IPS-20b (cell line): ENCODE results near the gene PAK1.

Source experiments
- H3K27ac ChIP-seq: one replicate; pipeline ENCODE4 v1.5.1; 2013; ENCODE audit warnings: low read length
- H3K27me3 ChIP-seq: 2 replicates; pipeline ENCODE4 v1.6.1; 2013; ENCODE audit warnings: mild to moderate bottlenecking, low read length, inconsistent platforms; ENCODE audit not compliant: insufficient read depth
- H3K36me3 ChIP-seq: 2 replicates; pipeline ENCODE4 v1.6.1; 2013; ENCODE audit warnings: low read depth, mild to moderate bottlenecking, inconsistent platforms, low read length, moderate library complexity; ENCODE audit not compliant: insufficient read depth
- H3K4me1 ChIP-seq: 2 replicates; pipeline ENCODE4 v1.6.1; 2013; ENCODE audit warnings: mild to moderate bottlenecking, control low read depth, inconsistent platforms, low read length, moderate library complexity; ENCODE audit not compliant: insufficient read depth
- H3K4me3 ChIP-seq: 2 replicates; pipeline ENCODE4 v1.5.1; 2013; ENCODE audit warnings: mild to moderate bottlenecking, low read length, inconsistent platforms
- H3K9ac ChIP-seq: 2 replicates; pipeline ENCODE4 v1.6.1; 2013; ENCODE audit warnings: low read depth, mild to moderate bottlenecking, inconsistent platforms, low read length, moderate library complexity
- H3K9me3 ChIP-seq: 2 replicates; pipeline ENCODE4 v1.6.1; 2013; ENCODE audit warnings: mild to moderate bottlenecking, low read depth, low read length, inconsistent platforms; ENCODE audit not compliant: insufficient read depth

The PAK1 gene

GRCh38 chr11:77413850-77414460, 59.9 kb downstream of the PAK1 start:
- Histone ChIP-seq H3K4me3 (no peak overlapping the region), H3K27ac (no peak overlapping the region), H3K9me3 (no peaks in the 10 kb centered on the region), H3K27me3 (no peaks in the 10 kb centered on the region), H3K4me1 (peaks cover 42% of the 10 kb centered on the region), H3K9ac (no peak overlapping the region), H3K36me3 (no peaks in the 10 kb centered on the region)

GRCh38 chr11:77412814-77413213, 61.1 kb downstream of the PAK1 start:
- Histone ChIP-seq H3K27me3 (no peaks in the 10 kb centered on the region), H3K4me1 (peaks cover 37% of the 10 kb centered on the region), H3K27ac (no peak overlapping the region), H3K36me3 (no peaks in the 10 kb centered on the region), H3K9me3 (no peaks in the 10 kb centered on the region), H3K4me3 (0 out of 2 replicates have a peak overlapping the region, but pooled peaks have one; percentile 86), H3K9ac (no peak overlapping the region; the same call in 1 of the 2 replicates)

- no peaks in the 10 kb centered on the region for H3K9me3 ChIP-seq
- H3K27me3 ChIP-seq: no peaks in the 10 kb centered on the region
- peaks cover 44% of the 10 kb centered on the region for H3K4me1 ChIP-seq
- peak overlapping the region; percentile 86 for H3K4me3 ChIP-seq
- no peaks in the 10 kb centered on the region for H3K36me3 ChIP-seq
- peak overlapping the region; percentile 89; the same call in 1 of the 2 replicates for H3K9ac ChIP-seq
- H3K27ac ChIP-seq: no peak overlapping the region
These were observed 62.0 kb downstream of the PAK1 start for GRCh38 chr11:77411717-77412441.

GRCh38 chr11:77411137-77411707, 62.7 kb downstream of the PAK1 start:
- no peaks in the 10 kb centered on the region for H3K36me3 ChIP-seq
- peak overlapping the region; percentile 86 for H3K4me3 ChIP-seq
- peaks cover 44% of the 10 kb centered on the region for H3K4me1 ChIP-seq
- no peaks in the 10 kb centered on the region for H3K27me3 ChIP-seq
- no peaks in the 10 kb centered on the region for H3K9me3 ChIP-seq
- peak overlapping the region; percentile 89; the same call in 1 of the 2 replicates for H3K9ac ChIP-seq
- no peak overlapping the region for H3K27ac ChIP-seq

- Histone ChIP-seq H3K36me3 (no peaks in the 10 kb centered on the region), H3K27ac (peak overlapping the region; percentile 8), H3K9ac (peak overlapping the region; percentile 89; the same call in 1 of the 2 replicates), H3K27me3 (no peaks in the 10 kb centered on the region), H3K4me1 (peaks cover 44% of the 10 kb centered on the region), H3K4me3 (peak overlapping the region; percentile 86), H3K9me3 (no peaks in the 10 kb centered on the region)
These were observed 63.6 kb downstream of the PAK1 start for GRCh38 chr11:77410076-77410827.

- no peaks in the 10 kb centered on the region for H3K36me3 ChIP-seq
- H3K9ac ChIP-seq: no peak overlapping the region
- H3K9me3 ChIP-seq: no peaks in the 10 kb centered on the region
- H3K4me3 ChIP-seq: no peak overlapping the region
- no peaks in the 10 kb centered on the region for H3K27me3 ChIP-seq
- H3K4me1 ChIP-seq: peaks cover 35% of the 10 kb centered on the region
- H3K27ac ChIP-seq: no peak overlapping the region
These were observed 64.8 kb downstream of the PAK1 start for GRCh38 chr11:77409046-77409445.

GRCh38 chr11:77407613-77408012, 66.3 kb downstream of the PAK1 start:
- Histone ChIP-seq H3K9ac (no peak overlapping the region), H3K27ac (no peak overlapping the region), H3K36me3 (no peaks in the 10 kb centered on the region), H3K4me3 (no peak overlapping the region), H3K4me1 (peaks cover 28% of the 10 kb centered on the region), H3K9me3 (no peaks in the 10 kb centered on the region), H3K27me3 (no peaks in the 10 kb centered on the region)

GRCh38 chr11:77406396-77406795, 67.5 kb downstream of the PAK1 start:
- no peak overlapping the region for H3K27ac ChIP-seq
- H3K27me3 ChIP-seq: no peaks in the 10 kb centered on the region
- peaks cover 36% of the 10 kb centered on the region for H3K4me1 ChIP-seq
- H3K4me3 ChIP-seq: no peak overlapping the region
- no peaks in the 10 kb centered on the region for H3K36me3 ChIP-seq
- H3K9me3 ChIP-seq: no peaks in the 10 kb centered on the region
- no peak overlapping the region for H3K9ac ChIP-seq

- Histone ChIP-seq H3K4me3 (no peak overlapping the region), H3K36me3 (no peaks in the 10 kb centered on the region), H3K4me1 (peaks cover 25% of the 10 kb centered on the region), H3K9me3 (no peaks in the 10 kb centered on the region), H3K27ac (no peak overlapping the region), H3K27me3 (no peaks in the 10 kb centered on the region), H3K9ac (no peak overlapping the region)
These were observed 70.7 kb downstream of the PAK1 start for GRCh38 chr11:77403211-77403610.

GRCh38 chr11:77402218-77402556, 71.7 kb downstream of the PAK1 start:
- Histone ChIP-seq H3K27me3 (no peaks in the 10 kb centered on the region), H3K27ac (peak overlapping the region; percentile 5), H3K4me1 (peaks cover 21% of the 10 kb centered on the region), H3K36me3 (no peaks in the 10 kb centered on the region), H3K4me3 (no peak overlapping the region), H3K9ac (no peak overlapping the region), H3K9me3 (no peaks in the 10 kb centered on the region)

- Histone ChIP-seq H3K27me3 (no peaks in the 10 kb centered on the region), H3K9me3 (no peaks in the 10 kb centered on the region), H3K4me3 (no peak overlapping the region), H3K36me3 (no peaks in the 10 kb centered on the region), H3K9ac (no peak overlapping the region), H3K27ac (no peak overlapping the region), H3K4me1 (peaks cover 20% of the 10 kb centered on the region)
These were observed 72.2 kb downstream of the PAK1 start for GRCh38 chr11:77401486-77402217.
